OCI-LY7 (cell line): ENCODE measurements around the gene KCNK1. TPM values are rescaled to one million over a fixed set of nuclear protein-coding genes. Genes with fewer than 3 reads are reported as not detected.

ENCODE experiments used
- Bru-seq: library from RNA; stranded (reverse); fragments of 400-500 nt; gene quantifications from one replicate; lab custom pipeline; 2021; lab: Mats Ljungman, UMichigan
- BruChase-seq, 2 experiments: library from RNA; stranded (reverse); fragments of 400-500 nt; gene quantifications; one replicate each; lab custom pipeline; 2021; lab: Mats Ljungman, UMichigan
- BruUV-seq: library from RNA; stranded (reverse); fragments of 400-500 nt; replicated peaks from 2 replicates; lab custom pipeline; 2021; lab: Mats Ljungman, UMichigan
- CTCF ChIA-PET: fragments of 300-600 bp; sonication (Branson Sonifier 250); formaldehyde crosslinking; loops from one replicate; lab custom pipeline; 2022; ENCODE audit warnings: antibody characterized with exemption; ENCODE audit not compliant: unreplicated experiment; lab: Charles Lee
- POLR2A ChIA-PET: fragments of 300-600 bp; sonication (Branson Sonifier 250); formaldehyde crosslinking; loops from one replicate; lab custom pipeline; 2022; ENCODE audit warnings: antibody characterized with exemption; lab: Charles Lee
- DNase-seq: peaks from one replicate; pipeline ENCODE4 v3.0.0-alpha.2; 2015; ENCODE audit warnings: low spot score
- H2AFZ ChIP-seq: fragments of 200-600 bp; sonication (generic), shearing (Covaris generic); 2 replicates; pipeline ENCODE4 v1.6.1; 2014; ENCODE audit warnings: mild to moderate bottlenecking, antibody characterized with exemption, low read length, moderate library complexity
- H3K27ac ChIP-seq: fragments of 200-600 bp; sonication (generic); 2 replicates; pipeline ENCODE4 v1.5.1; 2014; ENCODE audit warnings: mixed run types, low read depth, mild to moderate bottlenecking, moderate library complexity, low read length, inconsistent platforms; ENCODE audit not compliant: poor library complexity, severe bottlenecking
- H3K36me3 ChIP-seq: fragments of 200-600 bp; sonication (generic); 2 replicates; pipeline ENCODE4 v1.6.1; 2014; ENCODE audit warnings: mild to moderate bottlenecking, antibody characterized with exemption, low read length, moderate library complexity, mixed read lengths; ENCODE audit not compliant: insufficient read depth
- H3K4me1 ChIP-seq: fragments of 200-600 bp; sonication (generic); 2 replicates; pipeline ENCODE4 v1.5.1; 2014; ENCODE audit warnings: mild to moderate bottlenecking, low read length; ENCODE audit not compliant: insufficient read depth, poor library complexity, severe bottlenecking
- H3K4me2 ChIP-seq: fragments of 200-600 bp; sonication (generic); 2 replicates; pipeline ENCODE4 v1.6.1; 2014; ENCODE audit warnings: mild to moderate bottlenecking, low read length
- H3K4me3 ChIP-seq: fragments of 200-600 bp; sonication (generic); 2 replicates; pipeline ENCODE4 v1.5.1; 2014; ENCODE audit warnings: mild to moderate bottlenecking, low read depth, low read length; ENCODE audit not compliant: poor library complexity, severe bottlenecking
- H3K79me2 ChIP-seq: fragments of 200-600 bp; sonication (generic); 2 replicates; pipeline ENCODE4 v1.6.1; 2016; ENCODE audit warnings: low read depth, mild to moderate bottlenecking, low read length, moderate library complexity, mixed read lengths; ENCODE audit not compliant: insufficient read depth
- H3K9me2 ChIP-seq: fragments of 200-600 bp; sonication (generic); 2 replicates; pipeline ENCODE4 v1.6.1; 2016; ENCODE audit warnings: mild to moderate bottlenecking, low read length, mixed read lengths; ENCODE audit not compliant: insufficient read depth
- H3K9me3 ChIP-seq: fragments of 200-600 bp; sonication (generic); 2 replicates; pipeline ENCODE4 v1.6.1; 2014; ENCODE audit warnings: mild to moderate bottlenecking, mixed run types, low read length, mixed read lengths
- H4K20me1 ChIP-seq: fragments of 200-600 bp; sonication (generic); 2 replicates; pipeline ENCODE4 v1.6.1; 2014; ENCODE audit warnings: mild to moderate bottlenecking, antibody characterized with exemption, low read length, moderate library complexity, mixed read lengths; ENCODE audit not compliant: insufficient read depth
- CTCF ChIP-seq: fragments of 200-600 bp; sonication (generic); conservative IDR thresholded peaks from 2 replicates; pipeline ENCODE4 v1.5.1; 2014; ENCODE audit warnings: mild to moderate bottlenecking, antibody characterized with exemption, low read length, moderate library complexity, mixed read lengths
- EZH2phosphoT487 ChIP-seq: fragments of 200-600 bp; sonication (generic); IDR thresholded peaks from 2 replicates; pipeline ENCODE4 v1.6.1; 2018; ENCODE audit warnings: low read depth, borderline replicate concordance, mild to moderate bottlenecking, mixed run types, antibody characterized with exemption, low read length, moderate library complexity, mixed read lengths
- intact Hi-C: fragments of 100-400 bp; cut with micrococcal nuclease; formaldehyde crosslinking; loops from one replicate; pipeline ENCODE4 v1.10.0; 2022; ENCODE audit not compliant: unreplicated experiment
- long read RNA-seq: library from polyadenylated mRNA; stranded (forward); transcript quantifications from one replicate; pipeline ENCODE4 v2.0.0, GENCODE V29; 2022
- total RNA-seq, 2 experiments: library from RNA; depleted of rRNA in 1 of 2; stranded (reverse); fragments of >200 nt in 1 of 2; shearing (Covaris generic) in 1 of 2; gene quantifications; 2 replicates each; pipeline ENCODE4 v1.2.3, GENCODE V29; 2014 to 2022

The KCNK1 gene
- total RNA-seq (2014; rRNA removed; shearing (Covaris generic)), result not detected in 2 replicates
- total RNA-seq (2022), result not detected in 2 replicates
- Bru-seq, nascent RNA, result percentile 15 among the genes with signal in this experiment
- percentile 12 among the genes with signal in this experiment for BruChase-seq, experiment 1, labeled RNA remaining after a 6-hour chase
- BruChase-seq, experiment 2, labeled RNA remaining after a 2-hour chase, result percentile 11 among the genes with signal in this experiment
- long read RNA-seq, result 0 reads

GRCh38 chr1:233613252-233614172 lies at the start of gene KCNK1:
KCNK1 (plus strand) TSS chr1:233614106; CDS start chr1:233614172, 66 bp downstream.
- H4K20me1 ChIP-seq, result no peaks in the 10 kb centered on the region
- H3K9me3 ChIP-seq, result no peaks in the 10 kb centered on the region
- H3K4me3 ChIP-seq, result no peak within 1 kb of the TSS
- no peak for TF ChIP-seq EZH2phosphoT487
- TF ChIP-seq CTCF, result no peak
- H3K9me2 ChIP-seq, result no peaks in the 10 kb centered on the region
- H3K4me2 ChIP-seq, result no peak within 1 kb of the TSS
- H3K36me3 ChIP-seq, result no peaks in the 10 kb centered on the region
- H2AFZ ChIP-seq, result no peak within 1 kb of the TSS
- no peak for DNase-seq
- POLR2A ChIA-PET, result no interaction called here
- no peaks in the 10 kb centered on the region for H3K79me2 ChIP-seq
- no peak within 1 kb of the TSS for H3K27ac ChIP-seq
- BruUV-seq, result no TSS peak
- H3K4me1 ChIP-seq, result no peaks in the 10 kb centered on the region
- CTCF ChIA-PET, result no interaction called here
- intact Hi-C loops, result no loop called here

- H3K79me2 ChIP-seq, result no peaks in the 10 kb centered on the region
- H3K27ac ChIP-seq, result no peak overlapping the region
- no peaks in the 10 kb centered on the region; the same call in 1 of the 2 replicates for H3K9me2 ChIP-seq
- BruUV-seq, result no TSS peak
- intact Hi-C loops, result no loop called here
- H3K4me3 ChIP-seq, result no peak overlapping the region
- no peak overlapping the region for H3K4me2 ChIP-seq
- ChIA-PET POLR2A (no interaction called here), CTCF (no interaction called here)
- no peak for DNase-seq
- no peaks in the 10 kb centered on the region for H3K36me3 ChIP-seq
- H2AFZ ChIP-seq, result no peak overlapping the region
- TF ChIP-seq CTCF (no peak), EZH2phosphoT487 (no peak)
- H3K4me1 ChIP-seq, result no peaks in the 10 kb centered on the region
- H3K9me3 ChIP-seq, result 0 out of 2 replicates have a peak, but pooled peaks cover 8% of the 10 kb centered on the region
- no peaks in the 10 kb centered on the region for H4K20me1 ChIP-seq
Measured at GRCh38 chr1:233565313-233565712, 48.6 kb upstream of the KCNK1 start.
